ENCODE measurements around the gene OCA2.

Gene OCA2

DNA sequence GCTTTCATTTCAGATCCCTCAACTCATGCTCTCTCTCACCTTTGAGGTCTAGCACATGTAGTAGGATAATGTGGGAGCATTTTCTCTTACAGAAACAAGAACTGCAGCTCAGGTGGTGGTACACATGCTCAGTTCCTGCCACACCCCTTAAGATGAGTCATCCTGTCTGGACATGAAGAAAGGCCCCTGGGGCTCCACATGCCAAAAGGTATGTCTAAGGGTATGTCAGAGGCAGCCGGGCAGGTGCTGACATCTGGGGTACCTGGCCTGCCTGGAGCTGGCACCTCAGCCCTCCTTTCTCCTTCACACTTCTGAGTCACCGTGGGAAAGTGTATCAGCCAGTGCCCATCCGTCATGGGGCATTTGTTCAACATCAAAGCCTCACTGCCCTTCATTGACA is 209.9 kb downstream of the OCA2 start:
- Histone ChIP-seq H3K36me3 (ENCODE audit: control insufficient read depth, insufficient read depth, low read length) (no peaks in the 10 kb centered on the region), H3K27me3 (replicated peaks; ENCODE audit: control insufficient read depth, insufficient read depth, low read length, poor library complexity, severe bottlenecking) (no peaks in the 10 kb centered on the region), H3K4me1 (ENCODE audit: control insufficient read depth, insufficient read depth, low read length, poor library complexity, severe bottlenecking) (no peaks in the 10 kb centered on the region), H3K27ac (ENCODE audit: insufficient read depth, low read length, poor library complexity, severe bottlenecking) (no peak overlapping the region), H3K4me3 (ENCODE audit: insufficient read depth, low read depth, low read length, poor library complexity, severe bottlenecking) (no peak overlapping the region), H3K9me3 (ENCODE audit: control insufficient read depth, low read length) (no peaks in the 10 kb centered on the region)
- DNase-seq: no peak

DNA sequence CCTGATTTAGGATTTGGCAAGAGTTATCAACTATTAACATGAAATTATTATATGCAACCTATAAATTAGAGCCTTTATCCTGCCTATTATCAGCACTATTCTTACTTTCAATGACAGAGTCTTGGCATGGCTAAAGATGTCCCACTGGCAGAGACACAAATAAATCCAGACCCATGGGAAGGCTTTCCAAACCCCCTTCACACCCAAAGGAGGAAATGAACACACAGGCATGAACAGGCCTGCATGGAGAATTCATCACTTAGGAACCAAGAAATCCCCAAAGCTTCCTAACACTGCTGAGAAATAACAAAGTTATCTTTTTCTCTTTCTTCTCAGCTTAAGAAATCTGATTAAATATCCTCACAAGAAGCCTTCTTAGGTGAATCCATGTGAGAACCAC is 213.9 kb downstream of the OCA2 start:
- Histone ChIP-seq H3K27me3 (replicated peaks; ENCODE audit: control insufficient read depth, insufficient read depth, low read length, poor library complexity, severe bottlenecking) (no peaks in the 10 kb centered on the region), H3K4me3 (ENCODE audit: insufficient read depth, low read depth, low read length, poor library complexity, severe bottlenecking) (no peak overlapping the region), H3K27ac (ENCODE audit: insufficient read depth, low read length, poor library complexity, severe bottlenecking) (no peak overlapping the region), H3K4me1 (ENCODE audit: control insufficient read depth, insufficient read depth, low read length, poor library complexity, severe bottlenecking) (no peaks in the 10 kb centered on the region), H3K9me3 (ENCODE audit: control insufficient read depth, low read length) (no peaks in the 10 kb centered on the region), H3K36me3 (ENCODE audit: control insufficient read depth, insufficient read depth, low read length) (no peaks in the 10 kb centered on the region)
- no peak for DNase-seq

GRCh38 chr15:27884726-27885125 is 214.4 kb downstream of the OCA2 start:
- Histone ChIP-seq H3K9me3 (ENCODE audit: control insufficient read depth, low read length) (no peaks in the 10 kb centered on the region), H3K36me3 (ENCODE audit: control insufficient read depth, insufficient read depth, low read length) (no peaks in the 10 kb centered on the region), H3K27me3 (replicated peaks; ENCODE audit: control insufficient read depth, insufficient read depth, low read length, poor library complexity, severe bottlenecking) (no peaks in the 10 kb centered on the region), H3K27ac (ENCODE audit: insufficient read depth, low read length, poor library complexity, severe bottlenecking) (no peak overlapping the region), H3K4me3 (ENCODE audit: insufficient read depth, low read depth, low read length, poor library complexity, severe bottlenecking) (no peak overlapping the region), H3K4me1 (ENCODE audit: control insufficient read depth, insufficient read depth, low read length, poor library complexity, severe bottlenecking) (no peaks in the 10 kb centered on the region)
- DNase-seq: no peak

DNA sequence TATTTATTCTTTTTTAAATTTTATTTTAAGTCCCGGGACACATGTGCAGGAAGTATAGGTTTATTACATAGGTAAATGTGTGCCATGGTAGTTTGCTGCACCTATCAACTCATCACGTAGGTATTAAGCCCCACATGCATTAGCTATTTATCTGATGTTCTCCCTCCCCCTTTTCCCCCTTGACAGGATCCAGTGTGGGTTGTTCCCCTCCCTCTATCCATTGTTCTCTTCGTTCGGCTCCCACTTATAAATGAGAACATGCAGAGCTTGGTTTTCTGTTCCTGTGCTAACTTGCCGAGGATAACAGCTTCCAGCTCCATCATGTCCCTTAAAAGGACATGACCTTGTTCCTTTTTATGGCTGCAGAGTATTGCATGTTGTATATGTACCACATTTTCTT is 220.3 kb downstream of the OCA2 start:
- no peaks in the 10 kb centered on the region for H3K9me3 ChIP-seq (ENCODE audit: control insufficient read depth, low read length)
- no peaks in the 10 kb centered on the region for H3K36me3 ChIP-seq (ENCODE audit: control insufficient read depth, insufficient read depth, low read length)
- DNase-seq: no peak
- H3K27me3 ChIP-seq (replicated peaks; ENCODE audit: control insufficient read depth, insufficient read depth, low read length, poor library complexity, severe bottlenecking): no peaks in the 10 kb centered on the region
- no peak overlapping the region for H3K27ac ChIP-seq (ENCODE audit: insufficient read depth, low read length, poor library complexity, severe bottlenecking)
- H3K4me1 ChIP-seq (ENCODE audit: control insufficient read depth, insufficient read depth, low read length, poor library complexity, severe bottlenecking): no peaks in the 10 kb centered on the region
- H3K4me3 ChIP-seq (ENCODE audit: insufficient read depth, low read depth, low read length, poor library complexity, severe bottlenecking): no peak overlapping the region

DNA sequence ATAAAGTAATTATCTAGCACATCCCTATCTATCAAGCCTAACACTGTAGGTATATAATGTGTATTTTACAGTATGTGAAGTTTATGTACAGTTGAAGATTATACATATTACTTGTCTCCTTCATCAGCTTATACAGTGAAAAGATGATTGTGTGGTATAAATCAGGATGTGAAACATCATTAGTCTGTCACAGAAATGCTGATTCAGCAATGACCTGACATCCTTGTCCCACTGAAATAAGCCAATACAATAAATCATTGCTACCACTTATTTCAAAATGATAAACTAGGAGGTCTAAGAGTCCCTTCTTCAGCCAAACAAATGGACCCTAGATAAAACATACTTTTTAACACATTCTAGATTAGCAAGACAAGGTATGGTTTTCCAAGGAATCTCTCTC is 225.3 kb downstream of the OCA2 start:
- no peak for DNase-seq
- Histone ChIP-seq H3K4me1 (ENCODE audit: control insufficient read depth, insufficient read depth, low read length, poor library complexity, severe bottlenecking) (no peaks in the 10 kb centered on the region), H3K4me3 (ENCODE audit: insufficient read depth, low read depth, low read length, poor library complexity, severe bottlenecking) (no peak overlapping the region), H3K27ac (ENCODE audit: insufficient read depth, low read length, poor library complexity, severe bottlenecking) (no peak overlapping the region), H3K9me3 (ENCODE audit: control insufficient read depth, low read length) (no peaks in the 10 kb centered on the region), H3K36me3 (ENCODE audit: control insufficient read depth, insufficient read depth, low read length) (no peaks in the 10 kb centered on the region), H3K27me3 (replicated peaks; ENCODE audit: control insufficient read depth, insufficient read depth, low read length, poor library complexity, severe bottlenecking) (no peaks in the 10 kb centered on the region)

GRCh38 chr15:27873039-27873438 is 226.1 kb downstream of the OCA2 start:
- Histone ChIP-seq H3K27me3 (replicated peaks; ENCODE audit: control insufficient read depth, insufficient read depth, low read length, poor library complexity, severe bottlenecking) (no peaks in the 10 kb centered on the region), H3K4me3 (ENCODE audit: insufficient read depth, low read depth, low read length, poor library complexity, severe bottlenecking) (no peak overlapping the region), H3K4me1 (ENCODE audit: control insufficient read depth, insufficient read depth, low read length, poor library complexity, severe bottlenecking) (no peaks in the 10 kb centered on the region), H3K36me3 (ENCODE audit: control insufficient read depth, insufficient read depth, low read length) (no peaks in the 10 kb centered on the region), H3K27ac (ENCODE audit: insufficient read depth, low read length, poor library complexity, severe bottlenecking) (no peak overlapping the region), H3K9me3 (ENCODE audit: control insufficient read depth, low read length) (no peaks in the 10 kb centered on the region)
- DNase-seq: no peak

GRCh38 chr15:27872355-27872754 is 226.8 kb downstream of the OCA2 start:
- no peak overlapping the region for H3K4me3 ChIP-seq (ENCODE audit: insufficient read depth, low read depth, low read length, poor library complexity, severe bottlenecking)
- H3K9me3 ChIP-seq (ENCODE audit: control insufficient read depth, low read length): no peaks in the 10 kb centered on the region
- H3K27ac ChIP-seq (ENCODE audit: insufficient read depth, low read length, poor library complexity, severe bottlenecking): no peak overlapping the region
- H3K4me1 ChIP-seq (ENCODE audit: control insufficient read depth, insufficient read depth, low read length, poor library complexity, severe bottlenecking): no peaks in the 10 kb centered on the region
- H3K36me3 ChIP-seq (ENCODE audit: control insufficient read depth, insufficient read depth, low read length): no peaks in the 10 kb centered on the region
- DNase-seq: no peak
- no peaks in the 10 kb centered on the region for H3K27me3 ChIP-seq (replicated peaks; ENCODE audit: control insufficient read depth, insufficient read depth, low read length, poor library complexity, severe bottlenecking)

DNA sequence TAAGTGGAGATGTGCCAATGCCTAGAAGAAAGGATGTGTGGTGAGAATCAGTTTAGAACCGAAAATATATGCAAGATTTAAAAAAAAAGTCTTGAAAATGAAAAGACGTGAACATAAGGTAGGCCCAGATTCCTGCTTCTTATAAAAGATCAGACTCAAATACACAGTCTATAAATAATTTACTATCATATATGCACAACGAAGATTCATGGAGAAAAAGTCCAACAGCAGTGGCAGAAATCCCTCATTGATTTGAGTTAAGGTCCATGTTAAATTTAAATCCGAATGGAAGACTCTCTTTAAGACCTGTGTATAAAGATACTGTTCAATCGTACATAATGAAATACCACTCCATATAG is 227.2 kb downstream of the OCA2 start:
- no peaks in the 10 kb centered on the region for H3K9me3 ChIP-seq (ENCODE audit: control insufficient read depth, low read length)
- H3K36me3 ChIP-seq (ENCODE audit: control insufficient read depth, insufficient read depth, low read length): no peaks in the 10 kb centered on the region
- H3K4me3 ChIP-seq (ENCODE audit: insufficient read depth, low read depth, low read length, poor library complexity, severe bottlenecking): no peak overlapping the region
- no peak overlapping the region for H3K27ac ChIP-seq (ENCODE audit: insufficient read depth, low read length, poor library complexity, severe bottlenecking)
- no peaks in the 10 kb centered on the region for H3K27me3 ChIP-seq (replicated peaks; ENCODE audit: control insufficient read depth, insufficient read depth, low read length, poor library complexity, severe bottlenecking)
- DNase-seq: no peak
- H3K4me1 ChIP-seq (ENCODE audit: control insufficient read depth, insufficient read depth, low read length, poor library complexity, severe bottlenecking): no peaks in the 10 kb centered on the region

- Histone ChIP-seq H3K27ac (ENCODE audit: insufficient read depth, low read length, poor library complexity, severe bottlenecking) (no peak overlapping the region), H3K4me3 (ENCODE audit: insufficient read depth, low read depth, low read length, poor library complexity, severe bottlenecking) (no peak overlapping the region)
- DNase-seq: no peak
Observed at GRCh38 chr15:27871078-27871901, 227.8 kb downstream of the OCA2 start.

DNA sequence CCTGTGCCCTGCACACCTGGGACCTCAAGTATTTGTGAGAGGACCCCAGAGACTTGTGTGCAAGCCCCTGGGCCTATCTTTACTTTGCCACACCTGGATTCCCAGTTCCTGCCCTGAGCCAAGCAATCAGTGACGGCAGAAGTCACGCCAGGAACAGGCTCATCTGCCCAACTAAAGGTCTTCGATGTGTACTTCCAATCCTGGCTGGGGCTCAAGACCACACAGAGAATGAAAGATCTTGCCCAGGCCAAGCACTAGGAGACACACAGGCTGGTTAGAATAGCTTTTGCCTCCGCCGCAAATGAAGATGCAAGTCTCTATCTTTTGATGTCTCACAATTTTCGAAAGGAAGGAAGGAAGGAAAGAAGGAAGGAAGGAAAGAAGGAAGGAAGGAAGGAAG is 228.8 kb downstream of the OCA2 start:
- H3K27ac ChIP-seq (ENCODE audit: insufficient read depth, low read length, poor library complexity, severe bottlenecking): no peak overlapping the region
- no peaks in the 10 kb centered on the region for H3K36me3 ChIP-seq (ENCODE audit: control insufficient read depth, insufficient read depth, low read length)
- H3K4me1 ChIP-seq (ENCODE audit: control insufficient read depth, insufficient read depth, low read length, poor library complexity, severe bottlenecking): no peaks in the 10 kb centered on the region
- H3K4me3 ChIP-seq (ENCODE audit: insufficient read depth, low read depth, low read length, poor library complexity, severe bottlenecking): no peak overlapping the region
- H3K27me3 ChIP-seq (replicated peaks; ENCODE audit: control insufficient read depth, insufficient read depth, low read length, poor library complexity, severe bottlenecking): no peaks in the 10 kb centered on the region
- no peak for DNase-seq
- no peaks in the 10 kb centered on the region for H3K9me3 ChIP-seq (ENCODE audit: control insufficient read depth, low read length)

More at GRCh38 chr15:27871078-27871901, 227.8 kb downstream of the OCA2 start:
- Histone ChIP-seq H3K4me1 (ENCODE audit: control insufficient read depth, insufficient read depth, low read length, poor library complexity, severe bottlenecking) (no peaks in the 10 kb centered on the region), H3K36me3 (ENCODE audit: control insufficient read depth, insufficient read depth, low read length) (no peaks in the 10 kb centered on the region), H3K27me3 (replicated peaks; ENCODE audit: control insufficient read depth, insufficient read depth, low read length, poor library complexity, severe bottlenecking) (no peaks in the 10 kb centered on the region), H3K9me3 (ENCODE audit: control insufficient read depth, low read length) (no peaks in the 10 kb centered on the region)
